Uterus (tissue), 4 donors: ENCODE measurements around the gene CAMK2A. TPM values are rescaled to one million over a fixed set of nuclear protein-coding genes. Genes with fewer than 3 reads are reported as not detected.

Experiments
- DNase-seq, 2 donors: peaks; one replicate each; pipeline ENCODE4 v3.0.0-alpha.2; 2019 to 2020
- H3K27ac ChIP-seq, 2 donors: fragments of 200-600 bp; sonication (generic); 1 replicate in 1 of 2; 2 replicates in 1 of 2; pipeline ENCODE4 v1.5.1; 2016 to 2018
- H3K27me3 ChIP-seq, 2 donors: fragments of 200-600 bp; sonication (generic); one replicate each; pipeline ENCODE4 v1.5.1; 2018 to 2019; ENCODE audit warnings: control low read depth in 1 of 2
- H3K36me3 ChIP-seq, 2 donors: fragments of 200-600 bp; sonication (generic); one replicate each; pipeline ENCODE4 v1.5.1; 2019; ENCODE audit warnings: control low read depth in 1 of 2
- H3K4me1 ChIP-seq, 2 donors: fragments of 200-600 bp; sonication (generic); one replicate each; pipeline ENCODE4 v1.5.1; 2018 to 2019; ENCODE audit warnings: control low read depth in 1 of 2
- H3K4me3 ChIP-seq, 2 donors: fragments of 200-600 bp; sonication (generic); 1 replicate in 1 of 2; 2 replicates in 1 of 2; pipeline ENCODE4 v1.5.1; 2018 to 2019; ENCODE audit warnings: mild to moderate bottlenecking in 1 of 2
- H3K9me3 ChIP-seq, 2 donors: fragments of 200-600 bp; sonication (generic); one replicate each; pipeline ENCODE4 v1.5.1; 2019; ENCODE audit warnings: control low read depth in 1 of 2
- CTCF ChIP-seq, 4 experiments: fragments of 200-600 bp in 2 of 4; fragments of 450-650 bp in 2 of 4; sonication (generic) in 2 of 4; IDR thresholded peaks; one replicate each; pipeline ENCODE4 v1.5.1; 2016 to 2019; ENCODE audit warnings: antibody characterized with exemption in 4 of 4, mild to moderate bottlenecking in 2 of 4, moderate library complexity in 1 of 4
- POLR2A ChIP-seq, 2 donors: fragments of 450-650 bp; IDR thresholded peaks; one replicate each; pipeline ENCODE4 v1.6.1; 2016; ENCODE audit warnings: antibody characterized with exemption in 2 of 2, mild to moderate bottlenecking in 1 of 2, moderate library complexity in 1 of 2
- intact Hi-C: fragments of 100-400 bp; cut with DNase I; formaldehyde crosslinking; loops from one replicate; pipeline ENCODE4 v1.15.1; 2023; ENCODE audit warnings: low total_unique reads
- total RNA-seq, 4 donors: library from RNA; depleted of rRNA in 3 of 4; stranded (reverse); fragments of >200 nt in 3 of 4; gene quantifications; one replicate each; pipeline versions ENCODE4 v1.1.0 to v1.2.4, GENCODE V29; 2014 to 2023
- donor health status: DM: yes; HTN: yes; CAD: no.

Gene CAMK2A
- total RNA-seq, 4 donors from 2014 or later, result under 0.01 to 23.7 (median 4.3) TPM

GRCh38 chr5:150246429-150246828, 43.1 kb downstream of the CAMK2A start:
- no peak for DNase-seq
- no peak overlapping the region for H3K4me3 ChIP-seq
- TF ChIP-seq POLR2A (IDR thresholded peaks at IDR 0.05), result no peak
- TF ChIP-seq CTCF (IDR thresholded peaks at IDR 0.05), result no peak
- peaks cover 0 to 17% of the 10 kb centered on the region in 2 donors for H3K4me1 ChIP-seq
- no peaks in the 10 kb centered on the region for H3K36me3 ChIP-seq
- H3K27me3 ChIP-seq, result no peaks in the 10 kb centered on the region
- no peaks in the 10 kb centered on the region for H3K9me3 ChIP-seq
- H3K27ac ChIP-seq, result no peak overlapping the region
- intact Hi-C loops, result no loop called here

GRCh38 chr5:150245808-150246207, 43.8 kb downstream of the CAMK2A start:
- no peak for DNase-seq
- intact Hi-C loops, result no loop called here
- Histone ChIP-seq H3K27me3 (no peaks in the 10 kb centered on the region), H3K4me1 (peaks cover 0 to 17% of the 10 kb centered on the region in 2 donors), H3K36me3 (no peaks in the 10 kb centered on the region), H3K27ac (peak overlapping the region; percentile 21 to 75), H3K9me3 (no peaks in the 10 kb centered on the region), H3K4me3 (no peak overlapping the region)
- no peak for TF ChIP-seq POLR2A (IDR thresholded peaks at IDR 0.05)
- TF ChIP-seq CTCF (IDR thresholded peaks at IDR 0.05), result no peak

GRCh38 chr5:150245111-150245789, 44.3 kb downstream of the CAMK2A start:
- no peak for TF ChIP-seq POLR2A (IDR thresholded peaks at IDR 0.05)
- Histone ChIP-seq H3K4me1 (peaks cover 0 to 17% of the 10 kb centered on the region in 2 donors), H3K27ac (peak overlapping the region; percentile 62 to 75), H3K9me3 (no peaks in the 10 kb centered on the region), H3K27me3 (no peaks in the 10 kb centered on the region), H3K4me3 (no peak overlapping the region), H3K36me3 (no peaks in the 10 kb centered on the region)
- peak; percentile 70 to 73 for DNase-seq
- intact Hi-C loops, result no loop called here

- intact Hi-C loops, result no loop called here
- H3K27ac ChIP-seq, result peak overlapping the region; percentile 62 to 75
- H3K36me3 ChIP-seq, result no peaks in the 10 kb centered on the region
- no peaks in the 10 kb centered on the region for H3K27me3 ChIP-seq
- DNase-seq, result peak in 1 of 2 donors; percentile 41
- H3K4me3 ChIP-seq, result no peak overlapping the region
- H3K4me1 ChIP-seq, result peaks cover 0 to 17% of the 10 kb centered on the region in 2 donors
- H3K9me3 ChIP-seq, result no peaks in the 10 kb centered on the region
- TF ChIP-seq POLR2A (IDR thresholded peaks at IDR 0.05) (no peak), CTCF (IDR thresholded peaks at IDR 0.05) (no peak)
Measured at GRCh38 chr5:150244209-150244608, 45.4 kb downstream of the CAMK2A start.

- intact Hi-C loops, result no loop called here
- no peaks in the 10 kb centered on the region for H3K36me3 ChIP-seq
- H3K27ac ChIP-seq, result peak overlapping the region; percentile 15 to 75
- no peak for TF ChIP-seq CTCF (IDR thresholded peaks at IDR 0.05)
- no peak for TF ChIP-seq POLR2A (IDR thresholded peaks at IDR 0.05)
- no peaks in the 10 kb centered on the region for H3K27me3 ChIP-seq
- no peaks in the 10 kb centered on the region for H3K9me3 ChIP-seq
- peaks cover 0 to 17% of the 10 kb centered on the region in 2 donors for H3K4me1 ChIP-seq
- no peak overlapping the region for H3K4me3 ChIP-seq
- no peak for DNase-seq
Measured at GRCh38 chr5:150243590-150243989, 46.0 kb downstream of the CAMK2A start.
